GM23338 (cell line): ENCODE measurements around the gene KCNIP3. TPM values are rescaled to one million over a fixed set of nuclear protein-coding genes. Genes with fewer than 3 reads are reported as not detected.

ENCODE experiments used
- ATAC-seq: fragments of 200-7000 bp; cut with Tn5 transposase; 3 replicates; pipeline ENCODE4 v1.9.1; 2020
- DNase-seq: peaks from one replicate; pipeline ENCODE4 v3.0.0-alpha.2; 2015; ENCODE audit warnings: low spot score
- H2AFZ ChIP-seq: fragments of 200-600 bp; sonication (generic); 2 replicates; pipeline ENCODE4 v1.8.0; 2016; ENCODE audit warnings: antibody characterized with exemption, mild to moderate bottlenecking, moderate library complexity
- H3F3A ChIP-seq: fragments of 200-600 bp; sonication (generic); replicated peaks from 2 replicates; pipeline ENCODE4 v1.8.0; 2017; ENCODE audit warnings: antibody characterized with exemption, mixed run types, low read depth
- H3K27ac ChIP-seq: fragments of 200-600 bp; sonication (generic); 2 replicates; pipeline ENCODE4 v1.6.1; 2016; ENCODE audit warnings: low read depth
- H3K27me3 ChIP-seq: fragments of 200-600 bp; sonication (generic); 2 replicates; pipeline ENCODE4 v1.8.0; 2016; ENCODE audit warnings: mild to moderate bottlenecking, mixed run types, moderate library complexity; ENCODE audit not compliant: insufficient read depth
- H3K36me3 ChIP-seq: fragments of 200-600 bp; sonication (generic); 2 replicates; pipeline ENCODE4 v1.8.0; 2016; ENCODE audit warnings: mild to moderate bottlenecking; ENCODE audit not compliant: insufficient read depth
- H3K4me1 ChIP-seq: fragments of 200-600 bp; sonication (generic); 2 replicates; pipeline ENCODE4 v1.8.0; 2016; ENCODE audit warnings: mild to moderate bottlenecking, moderate library complexity; ENCODE audit not compliant: insufficient read depth
- H3K4me2 ChIP-seq: fragments of 200-600 bp; sonication (generic); 2 replicates; pipeline ENCODE4 v1.7.1; 2017; ENCODE audit warnings: mixed run types
- H3K4me3 ChIP-seq: fragments of 200-600 bp; sonication (generic); 2 replicates; pipeline ENCODE4 v1.6.1; 2016; ENCODE audit warnings: mixed run types
- H3K79me2 ChIP-seq: fragments of 200-600 bp; sonication (generic); replicated peaks from 2 replicates; pipeline ENCODE4 v1.8.0; 2017; ENCODE audit warnings: mild to moderate bottlenecking; ENCODE audit not compliant: insufficient read depth
- H3K9me2 ChIP-seq: fragments of 200-600 bp; sonication (generic); 2 replicates; pipeline ENCODE4 v1.8.0; 2017; ENCODE audit not compliant: insufficient read depth
- H4K20me1 ChIP-seq: fragments of 200-600 bp; sonication (generic); replicated peaks from 2 replicates; pipeline ENCODE4 v1.8.0; 2017; ENCODE audit warnings: mild to moderate bottlenecking; ENCODE audit not compliant: insufficient read depth
- H3K27ac Mint-ChIP-seq: 2 replicates; pipeline ENCODE4 v1.8.0; 2020; ENCODE audit warnings: inconsistent platforms, mild to moderate bottlenecking, moderate library complexity, mixed read lengths
- H3K27me3 Mint-ChIP-seq: 3 replicates; pipeline ENCODE4 v1.8.0; 2022; ENCODE audit warnings: low read depth, mild to moderate bottlenecking, moderate library complexity, mixed read lengths, inconsistent platforms; ENCODE audit not compliant: insufficient read depth, poor library complexity
- H3K36me3 Mint-ChIP-seq: 3 replicates; pipeline ENCODE4 v1.8.0; 2021; ENCODE audit warnings: low read depth, mild to moderate bottlenecking, inconsistent platforms, moderate library complexity, mixed read lengths
- H3K4me1 Mint-ChIP-seq: 3 replicates; pipeline ENCODE4 v1.8.0; 2020; ENCODE audit warnings: mild to moderate bottlenecking, inconsistent platforms, mixed read lengths
- H3K4me3 Mint-ChIP-seq: 3 replicates; pipeline ENCODE4 v1.8.0; 2021; ENCODE audit warnings: moderate library complexity, mild to moderate bottlenecking, inconsistent platforms, mixed read lengths
- H3K9me3 Mint-ChIP-seq: 3 replicates; pipeline ENCODE4 v1.8.0; 2020; ENCODE audit warnings: moderate library complexity, mild to moderate bottlenecking, inconsistent platforms, mixed read lengths
- CREB1 ChIP-seq: fragments of 250-450 bp; sonication (Bioruptor Pico); IDR thresholded peaks from 2 replicates; pipeline ENCODE4 v1.5.0; 2020; ENCODE audit warnings: low read depth, mild to moderate bottlenecking, moderate library complexity
- CTCF ChIP-seq, 2 experiments: fragments of 200-600 bp in 1 of 2; sonication (generic) in 1 of 2; conservative IDR thresholded peaks; 2 replicates each; pipeline versions ENCODE4 v1.5.1 to v1.6.1; 2016 to 2017; ENCODE audit warnings: antibody characterized with exemption in 2 of 2, low read depth in 2 of 2, mild to moderate bottlenecking in 2 of 2, moderate library complexity in 1 of 2
- ETS1 ChIP-seq: IDR thresholded peaks from 2 replicates; pipeline ENCODE4 v1.6.1; 2016; ENCODE audit warnings: antibody characterized with exemption
- EZH2 ChIP-seq: fragments of 200-600 bp; sonication (generic); IDR thresholded peaks from one replicate; pipeline ENCODE4 v1.8.0; 2017; ENCODE audit warnings: antibody characterized with exemption, mild to moderate bottlenecking, low read depth; ENCODE audit not compliant: unreplicated experiment
- EZH2phosphoT487 ChIP-seq: fragments of 200-600 bp; sonication (generic); IDR thresholded peaks from one replicate; pipeline ENCODE4 v1.8.1; 2018; ENCODE audit warnings: antibody characterized with exemption; ENCODE audit not compliant: unreplicated experiment
- JUNB ChIP-seq: IDR thresholded peaks from one replicate; pipeline ENCODE4 v1.6.1; 2016; ENCODE audit warnings: antibody characterized with exemption; ENCODE audit not compliant: unreplicated experiment
- STAT1 ChIP-seq: IDR thresholded peaks from one replicate; pipeline ENCODE4 v1.6.1; 2016; ENCODE audit warnings: antibody characterized with exemption; ENCODE audit not compliant: unreplicated experiment
- ZNF114 ChIP-seq: fragments of 250-450 bp; sonication (Bioruptor Pico); IDR thresholded peaks from 2 replicates; pipeline ENCODE4 v1.5.0; 2020; ENCODE audit warnings: mild to moderate bottlenecking, moderate library complexity
- ZNF331 ChIP-seq: fragments of 250-450 bp; sonication (Bioruptor Pico); IDR thresholded peaks from 2 replicates; pipeline ENCODE4 v1.5.0; 2020; ENCODE audit warnings: low read depth, mild to moderate bottlenecking, moderate library complexity
- ZNF462 ChIP-seq: fragments of 250-450 bp; sonication (Bioruptor Pico); IDR thresholded peaks from 2 replicates; pipeline ENCODE4 v1.5.0; 2020; ENCODE audit warnings: mild to moderate bottlenecking, moderate library complexity
- polyA plus RNA-seq: library from polyadenylated mRNA; unstranded; fragments of >200 nt; fragmentation: Nextera tagmentation; extraction: Ambion mirVana; gene quantifications from 2 replicates; pipeline ENCODE4 v1.2.1, GENCODE V29; 2016
- total RNA-seq: library from RNA; depleted of rRNA; stranded (reverse); fragments of >200 nt; shearing (Covaris generic); gene quantifications from 2 replicates; pipeline ENCODE4 v1.2.3, GENCODE V29; 2014

KCNIP3 gene
- total and polyA plus RNA-seq, 2 experiments from 2014 or later: 0.32 to 0.83 TPM

- DNase-seq (peak; percentile 65), ATAC-seq (peak; percentile 59)
- Histone ChIP-seq H3F3A (no peaks in the 10 kb centered on the region), H3K4me2 (no peak overlapping the region), H2AFZ (0 out of 2 replicates have a peak overlapping the region, but pooled peaks have one; percentile 28), H3K36me3 (no peaks in the 10 kb centered on the region), H3K4me3 (no peak overlapping the region), H3K79me2 (no peaks in the 10 kb centered on the region), H3K27ac (no peak overlapping the region), H3K4me1 (peaks cover 8% of the 10 kb centered on the region), H4K20me1 (no peaks in the 10 kb centered on the region), H3K9me2 (no peaks in the 10 kb centered on the region), H3K27me3 (no peaks in the 10 kb centered on the region)
- TF ChIP-seq CTCF (conservative IDR thresholded peaks at IDR 0.05; ENCODE audit: low read depth in 2 of 2): peak; percentile 23 to 30; a peak in 2 of 4 replicates
- no peak for TF ChIP-seq ZNF462
- Mint-ChIP-seq H3K36me3 (no peaks in the 10 kb centered on the region), H3K4me1 (peaks cover 31% of the 10 kb centered on the region; the same call in 2 of the 3 replicates), H3K9me3 (no peaks in the 10 kb centered on the region), H3K27ac (no peak overlapping the region), H3K27me3 (peaks cover 17% of the 10 kb centered on the region), H3K4me3 (no peak overlapping the region)
These were observed 19.8 kb upstream of the KCNIP3 start for GRCh38 chr2:95277246-95277906.

GRCh38 chr2:95278051-95278471 is 19.1 kb upstream of the KCNIP3 start:
- H3K27ac Mint-ChIP-seq: no peak overlapping the region
- no peak overlapping the region for H3K4me3 Mint-ChIP-seq
- H3K4me1 Mint-ChIP-seq: peaks cover 31% of the 10 kb centered on the region; the same call in 2 of the 3 replicates
- no peak for TF ChIP-seq STAT1
- no peak for TF ChIP-seq CTCF (conservative IDR thresholded peaks at IDR 0.05; ENCODE audit: low read depth in 2 of 2)
- no peak for TF ChIP-seq EZH2phosphoT487
- TF ChIP-seq ETS1: no peak
- TF ChIP-seq JUNB: no peak
- TF ChIP-seq CREB1 (CRISPR knock-in tag): no peak
- no peak for TF ChIP-seq ZNF114 (CRISPR knock-in tag)
- TF ChIP-seq EZH2: no peak
- no peak for TF ChIP-seq ZNF331 (CRISPR knock-in tag)

More at GRCh38 chr2:95278051-95278471, 19.1 kb upstream of the KCNIP3 start:
- Histone ChIP-seq H3F3A (no peaks in the 10 kb centered on the region), H4K20me1 (no peaks in the 10 kb centered on the region), H3K27ac (no peak overlapping the region), H3K4me3 (no peak overlapping the region), H2AFZ (no peak overlapping the region), H3K36me3 (no peaks in the 10 kb centered on the region), H3K4me2 (no peak overlapping the region), H3K27me3 (no peaks in the 10 kb centered on the region), H3K79me2 (no peaks in the 10 kb centered on the region), H3K9me2 (no peaks in the 10 kb centered on the region), H3K4me1 (peaks cover 8% of the 10 kb centered on the region)
- no peak for DNase-seq
- no peaks in the 10 kb centered on the region for H3K9me3 Mint-ChIP-seq
- peaks cover 16% of the 10 kb centered on the region for H3K27me3 Mint-ChIP-seq
- no peak for ATAC-seq
- H3K36me3 Mint-ChIP-seq: no peaks in the 10 kb centered on the region
